Stimulated activated CD4-positive, alpha-beta T cell treated with anti-CD3 and anti-CD28 coated beads, Interleukin-15, amount 100 ng/mL, for 24 hours (primary cell): ENCODE measurements around the gene HIRA.
"Not testable (repeated sequence)": the region's sequence is repeated elsewhere in the genome, so short reads cannot be mapped to it uniquely, and the experiment has no call there.

Experiments used
- DNase-seq: peaks from one replicate; pipeline ENCODE4 v3.0.0-alpha.2; 2020

HIRA gene

DNA sequence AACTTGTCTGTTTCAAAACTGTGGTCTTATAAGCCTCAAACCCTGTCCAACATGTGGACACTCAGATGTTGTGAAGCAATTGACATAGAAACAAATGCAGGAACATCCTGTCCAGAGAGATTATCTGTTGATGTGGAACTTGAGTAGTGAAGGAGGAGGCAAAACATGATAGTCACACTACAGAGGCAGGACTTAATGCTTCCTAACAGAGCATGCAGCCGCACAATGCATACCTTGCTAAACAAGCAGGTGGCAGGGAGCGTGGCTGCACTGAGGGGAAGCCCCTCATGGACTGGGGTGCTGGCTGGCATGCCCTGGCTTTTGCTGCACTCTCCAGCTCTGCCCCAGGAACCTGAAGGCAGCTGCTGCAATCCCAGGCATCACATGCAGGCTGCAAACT, 10.6 kb upstream of the HIRA start:
- no peak for DNase-seq

DNA sequence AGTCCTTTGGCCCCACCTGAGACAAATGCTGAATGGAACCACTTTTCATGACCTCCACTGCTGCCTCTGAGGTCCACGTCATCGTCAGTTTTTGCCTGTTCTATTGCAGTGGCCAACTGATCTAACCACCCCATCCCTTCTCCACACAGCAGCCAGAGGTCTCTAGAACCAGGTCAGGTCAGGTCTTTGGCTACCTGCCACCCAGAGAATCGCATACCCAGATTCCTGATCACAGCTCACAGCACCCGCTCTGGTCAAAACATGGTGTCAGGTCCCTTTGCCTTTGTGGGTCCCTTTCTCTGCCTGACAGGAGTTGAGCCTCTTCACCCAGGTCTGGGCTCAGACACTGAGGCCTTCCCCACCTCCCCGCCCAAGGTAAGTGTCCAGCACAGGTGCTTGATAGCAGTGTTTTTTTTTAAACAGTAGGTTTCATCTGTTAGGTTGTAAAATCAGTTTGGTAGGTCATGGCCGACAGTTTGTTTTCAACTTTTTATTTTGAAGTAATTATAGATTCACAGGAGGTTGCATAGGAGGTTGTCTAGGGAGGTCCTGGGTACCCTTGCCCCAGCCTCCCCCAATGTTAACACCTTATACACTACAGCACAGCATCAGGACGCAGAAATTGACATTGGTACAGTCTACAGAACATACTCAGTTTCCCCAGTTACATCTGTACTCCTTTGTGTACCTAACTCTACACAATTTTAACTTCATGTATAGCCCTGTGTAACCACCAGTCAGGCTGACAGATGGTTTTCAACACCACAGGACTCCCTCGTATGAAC, 9.1 kb upstream of the HIRA start:
- DNase-seq: no peak

DNA sequence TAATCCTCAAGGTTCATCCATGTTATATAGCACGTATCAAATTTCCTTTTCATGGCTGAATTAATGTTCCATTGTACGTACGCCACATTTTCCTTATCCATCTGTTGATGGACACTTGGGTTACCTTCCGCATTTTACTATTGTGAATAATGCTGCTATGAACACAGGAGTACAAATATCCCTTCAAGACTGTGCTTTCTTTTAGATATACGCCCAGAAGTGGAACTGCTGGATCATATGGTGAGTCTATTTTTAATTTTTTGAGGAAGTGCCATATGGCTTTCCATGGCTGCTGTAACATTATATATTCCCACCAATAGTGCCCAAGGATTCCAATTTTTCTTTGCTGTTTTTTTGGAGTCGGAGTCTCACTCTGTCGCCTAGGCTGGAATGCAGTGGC, 6.8 kb upstream of the HIRA start:
- no peak for DNase-seq

DNA sequence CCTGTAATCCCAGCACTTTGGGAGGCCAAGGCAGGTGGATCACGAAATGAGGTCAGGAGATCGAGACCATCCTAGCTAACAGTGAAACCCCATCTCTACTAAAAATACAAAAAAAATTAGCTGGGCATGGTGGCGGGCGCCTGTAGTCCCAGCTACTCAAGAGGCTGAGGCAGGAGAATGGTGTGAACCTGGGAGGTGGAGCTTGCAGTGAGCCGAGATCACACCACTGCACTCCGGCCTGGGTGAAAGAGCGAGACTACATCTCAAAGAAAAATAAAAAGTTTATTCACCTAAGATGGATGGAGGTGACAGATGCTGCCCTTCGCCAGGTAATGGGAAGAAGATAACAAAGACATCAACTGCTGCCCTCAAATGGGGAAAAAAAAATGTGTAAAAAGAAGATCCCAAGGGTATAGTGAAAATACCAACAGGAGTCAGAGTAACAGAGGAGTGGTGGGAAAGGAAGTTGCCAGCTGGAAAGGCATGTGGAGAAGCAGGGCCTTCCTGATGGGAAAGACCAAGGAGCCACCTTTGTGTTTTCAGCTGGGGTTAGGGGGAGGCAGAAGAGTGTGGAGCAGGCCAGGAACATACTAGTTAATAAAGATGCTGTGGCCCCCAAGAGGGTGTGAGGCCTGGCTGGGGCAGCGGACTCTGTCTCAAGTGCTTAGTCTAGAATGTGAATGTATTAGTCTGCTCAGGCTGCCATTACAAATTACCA, 5.1 kb upstream of the HIRA start:
- DNase-seq: not testable (repeated sequence)

DNA sequence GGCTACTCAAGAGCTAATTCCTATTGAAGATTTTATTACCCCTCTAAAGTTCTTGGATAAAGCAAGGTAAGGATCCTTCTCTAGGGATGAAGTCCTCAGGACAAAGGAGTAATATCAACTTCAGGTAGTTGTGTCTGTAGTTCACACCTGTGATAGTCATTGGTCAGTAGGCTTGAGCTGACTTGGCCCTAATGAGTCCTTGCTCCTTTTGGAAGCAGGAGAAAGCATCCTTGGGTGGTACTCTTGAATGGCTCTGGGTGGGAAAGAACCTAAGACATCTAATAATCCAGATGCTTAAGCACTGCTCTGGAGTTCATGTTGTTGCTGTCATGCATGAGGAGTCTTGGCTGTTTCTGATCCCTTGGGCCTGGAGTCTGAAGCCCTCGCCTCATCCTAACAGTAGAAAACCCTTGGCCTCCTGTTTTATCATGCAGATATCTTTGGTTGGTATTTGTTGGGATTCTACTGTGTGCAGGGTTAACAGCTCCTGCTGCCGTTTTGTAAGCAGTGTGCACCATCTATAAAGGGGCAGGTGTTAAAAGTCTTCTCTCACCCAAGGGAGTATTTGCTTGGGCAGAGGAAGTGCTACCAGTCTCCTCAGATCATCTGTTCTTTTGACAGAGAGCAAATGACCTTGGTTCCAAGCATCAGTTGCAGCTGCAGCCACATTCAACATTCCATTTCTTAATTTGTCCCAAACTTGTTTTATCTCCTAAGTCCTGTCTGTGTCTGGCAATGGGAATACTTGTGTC, 3.5 kb upstream of the HIRA start:
- no peak for DNase-seq

DNA sequence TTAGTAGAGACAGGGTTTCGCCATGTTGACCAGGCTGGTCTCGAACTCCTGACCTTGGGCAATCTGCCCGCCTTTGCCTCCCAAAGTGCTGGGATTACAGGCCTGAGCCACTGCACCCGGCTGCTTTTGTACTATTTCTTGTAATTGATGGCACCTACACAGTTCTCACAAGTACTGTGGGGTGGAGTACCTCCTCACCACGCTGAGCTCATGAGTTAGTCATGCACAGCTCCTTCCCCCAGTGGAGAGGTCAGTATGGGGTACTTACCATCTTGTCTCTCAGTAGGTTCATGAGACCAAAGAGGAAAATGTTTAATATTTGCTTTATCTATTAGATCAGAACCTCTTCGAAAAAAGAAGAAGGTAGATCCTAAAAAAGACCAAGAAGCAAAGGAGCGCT, 2.9 kb upstream of the HIRA start:
- DNase-seq: no peak

DNA sequence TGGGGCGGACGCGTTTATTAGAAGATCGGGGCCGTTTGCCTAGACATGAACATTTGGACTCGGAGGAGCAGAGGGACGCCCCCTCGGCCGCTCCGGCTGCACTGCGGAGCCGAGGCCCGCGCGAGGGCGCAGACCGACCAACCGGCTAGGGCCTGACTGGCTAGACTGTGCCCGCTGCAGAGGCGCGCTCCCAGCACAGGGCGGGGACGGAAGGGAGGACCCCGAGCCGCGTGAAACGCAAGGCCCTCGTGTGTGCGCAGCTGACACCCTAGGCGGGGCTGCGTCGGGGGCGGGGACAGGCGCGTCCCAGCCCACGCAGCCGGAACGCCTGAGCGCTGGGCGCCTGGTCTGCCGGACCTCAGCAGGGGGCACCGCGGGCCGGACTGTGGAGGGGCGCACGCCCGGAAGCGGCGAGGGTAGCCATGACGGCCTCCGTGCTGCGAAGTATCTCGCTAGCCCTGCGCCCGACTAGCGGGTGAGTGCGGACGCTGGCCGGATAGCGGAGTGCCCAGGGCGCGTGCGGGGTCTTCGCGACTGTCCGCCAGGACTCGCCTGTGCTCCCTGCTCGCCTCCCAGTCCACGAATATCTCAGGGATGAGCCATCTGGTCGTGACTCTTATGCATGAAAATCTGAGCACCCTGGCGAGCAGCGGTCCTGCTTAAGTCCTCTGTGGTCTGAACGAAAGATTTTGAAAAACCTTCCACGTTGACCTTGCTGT, 759 bp upstream of the HIRA start, which contains the start of gene MRPL40:
Gene MRPL40 (plus strand): TSS at position 413 of the 719 bp plus-strand sequence. CDS start 10 bp downstream, at position 423.
- DNase-seq: peak; percentile 95

DNA sequence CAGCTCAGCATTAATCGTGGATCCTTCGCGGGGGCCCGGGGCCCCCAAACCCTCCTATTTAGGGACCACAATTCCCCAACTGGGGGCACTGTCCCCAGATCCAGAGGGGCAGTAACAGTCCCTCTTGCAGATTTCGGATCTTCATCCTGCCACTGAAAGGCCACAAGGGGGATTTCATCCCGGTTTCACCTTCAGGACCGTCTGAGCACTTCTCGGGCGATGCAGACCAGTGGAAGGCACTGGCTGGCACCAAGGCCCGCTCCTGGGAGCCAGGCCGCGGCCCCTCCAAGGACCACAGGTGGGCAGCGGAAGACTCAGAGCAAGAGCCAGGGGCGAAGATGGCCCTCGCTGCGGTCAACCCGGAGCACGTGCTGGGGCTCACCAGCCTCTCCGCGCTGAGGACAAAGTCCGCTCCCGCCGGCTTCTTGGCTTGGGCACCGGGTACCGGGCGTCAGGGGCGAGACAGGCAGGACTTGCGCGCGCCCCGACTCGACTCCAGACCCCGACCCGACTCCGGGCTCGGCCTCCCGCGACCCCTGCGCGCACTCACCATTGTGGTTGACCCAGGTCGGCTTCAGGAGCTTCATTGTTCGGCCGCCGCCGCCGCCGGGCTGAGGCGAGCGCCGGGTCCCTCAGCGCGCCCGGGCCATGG, 517 bp downstream of the HIRA start:
- peak; percentile 42 for DNase-seq

DNA sequence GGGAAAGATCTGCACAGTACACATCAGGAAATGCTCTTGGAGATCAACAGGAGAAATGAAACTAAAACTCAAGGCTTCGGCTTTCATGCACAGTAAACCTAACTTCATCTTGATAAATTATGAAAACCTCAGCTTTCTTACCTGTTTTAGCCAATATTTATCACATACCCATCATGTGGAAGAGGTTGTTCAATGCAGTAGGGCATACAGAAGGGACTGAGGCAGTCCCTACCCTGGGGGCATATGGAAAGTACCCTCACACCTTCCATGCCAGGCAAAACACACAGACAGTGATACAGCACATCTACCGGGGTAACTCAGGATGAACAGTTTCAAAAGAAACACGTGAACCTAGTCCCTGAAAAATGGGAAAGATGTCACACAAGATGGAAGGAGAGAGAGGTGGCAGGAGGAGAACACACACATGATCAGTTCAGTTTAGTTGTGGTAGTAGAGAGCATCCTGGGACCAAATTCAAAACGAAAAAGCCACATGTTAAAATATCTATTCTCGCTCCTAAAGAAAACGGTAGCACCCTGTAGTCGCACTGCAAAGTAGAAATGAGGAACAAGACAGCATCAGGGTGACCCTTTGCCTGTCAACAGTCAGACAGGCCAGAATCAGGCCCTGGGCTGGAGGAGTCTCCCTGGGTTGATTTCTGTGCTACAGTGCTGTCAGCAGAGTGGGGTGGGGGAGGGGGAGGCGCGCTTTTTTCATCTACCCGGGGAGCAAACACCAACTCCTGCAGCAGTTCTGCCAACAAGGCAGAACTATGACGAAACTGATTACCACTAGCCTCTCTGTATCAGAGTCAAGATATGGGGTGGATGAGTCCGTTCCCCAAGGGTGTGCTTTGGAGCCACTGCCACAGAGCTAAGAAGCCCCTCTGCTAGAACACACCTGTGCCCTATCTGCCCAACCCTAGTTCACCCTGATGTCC, 1.3 kb downstream of the HIRA start:
- DNase-seq: peak; percentile 55

DNA sequence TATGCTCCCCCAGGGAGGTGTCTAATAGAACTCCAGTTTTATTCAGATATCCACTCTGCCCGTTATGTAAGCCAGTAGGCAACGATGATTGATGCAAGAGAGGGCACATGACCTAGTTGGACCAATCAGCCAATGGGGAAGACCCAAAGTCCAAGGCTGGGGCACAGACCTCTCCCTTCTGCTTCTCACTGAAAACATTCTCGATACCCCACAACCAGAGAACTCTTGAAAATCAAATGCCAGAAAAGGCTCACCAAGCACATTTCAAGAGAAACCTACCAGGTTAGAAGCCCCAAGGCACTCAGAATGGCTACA, 7.4 kb downstream of the HIRA start:
- DNase-seq: no peak

DNA sequence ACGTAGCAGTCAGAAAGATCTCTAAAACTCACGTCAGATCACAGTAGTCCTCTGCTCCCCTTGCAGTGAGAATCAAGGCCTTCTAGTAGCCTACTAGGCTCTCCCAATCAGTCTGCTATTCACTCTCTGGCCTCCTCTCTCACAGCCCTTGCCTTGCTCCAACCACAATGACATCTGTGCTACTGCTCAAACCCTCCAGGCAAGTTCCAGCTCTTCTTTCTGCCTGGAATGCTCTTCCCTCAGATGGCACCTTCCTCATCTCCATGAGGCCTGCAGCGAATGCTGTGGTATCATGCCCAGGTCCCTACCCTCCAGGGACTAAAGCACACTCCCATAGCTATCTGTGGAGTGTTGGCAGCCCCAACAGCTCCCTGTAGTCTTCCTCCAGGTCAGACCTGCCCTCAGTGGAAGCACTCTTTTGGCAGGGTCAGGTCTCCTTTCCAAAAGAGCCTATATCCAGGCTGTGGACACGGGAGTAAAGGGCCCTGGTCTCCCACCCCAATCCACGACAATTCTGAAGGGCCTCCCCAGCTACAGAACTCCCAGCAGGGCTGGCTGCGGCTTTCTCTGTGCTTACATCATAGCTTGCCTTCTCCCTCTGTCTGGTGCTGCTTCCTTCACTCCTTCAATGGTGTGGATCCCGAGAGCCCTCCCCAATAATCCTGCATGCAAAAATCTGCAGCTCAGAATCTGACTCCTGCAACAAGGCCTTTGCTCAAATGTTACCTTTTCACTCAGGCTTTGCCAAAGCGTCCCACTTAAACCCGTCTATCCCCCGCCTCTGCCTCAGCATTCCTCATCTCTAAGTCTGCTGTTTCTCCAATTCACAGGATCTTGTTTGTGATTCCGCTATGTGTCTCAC, 8.9 kb downstream of the HIRA start:
- DNase-seq: no peak

DNA sequence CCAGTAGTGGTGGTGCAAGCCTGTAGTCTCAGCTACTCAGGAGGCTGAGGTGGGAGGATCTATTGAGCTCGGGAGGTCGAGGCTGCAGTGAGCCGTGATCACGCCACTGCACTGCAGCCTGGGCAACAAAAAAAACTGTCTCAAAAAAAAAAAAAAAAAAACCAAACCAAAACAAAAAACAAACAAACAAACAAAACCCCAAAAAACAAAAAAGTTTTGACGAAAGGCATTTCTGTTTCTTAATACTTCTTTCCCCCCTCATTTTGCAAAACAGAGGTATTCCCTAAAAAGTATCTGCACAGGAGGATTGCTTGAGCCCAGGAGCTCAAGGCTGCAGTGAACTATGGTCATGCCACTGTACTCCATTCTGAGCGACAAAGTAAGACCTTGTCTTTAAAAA, 11.2 kb downstream of the HIRA start:
- no peak for DNase-seq

DNA sequence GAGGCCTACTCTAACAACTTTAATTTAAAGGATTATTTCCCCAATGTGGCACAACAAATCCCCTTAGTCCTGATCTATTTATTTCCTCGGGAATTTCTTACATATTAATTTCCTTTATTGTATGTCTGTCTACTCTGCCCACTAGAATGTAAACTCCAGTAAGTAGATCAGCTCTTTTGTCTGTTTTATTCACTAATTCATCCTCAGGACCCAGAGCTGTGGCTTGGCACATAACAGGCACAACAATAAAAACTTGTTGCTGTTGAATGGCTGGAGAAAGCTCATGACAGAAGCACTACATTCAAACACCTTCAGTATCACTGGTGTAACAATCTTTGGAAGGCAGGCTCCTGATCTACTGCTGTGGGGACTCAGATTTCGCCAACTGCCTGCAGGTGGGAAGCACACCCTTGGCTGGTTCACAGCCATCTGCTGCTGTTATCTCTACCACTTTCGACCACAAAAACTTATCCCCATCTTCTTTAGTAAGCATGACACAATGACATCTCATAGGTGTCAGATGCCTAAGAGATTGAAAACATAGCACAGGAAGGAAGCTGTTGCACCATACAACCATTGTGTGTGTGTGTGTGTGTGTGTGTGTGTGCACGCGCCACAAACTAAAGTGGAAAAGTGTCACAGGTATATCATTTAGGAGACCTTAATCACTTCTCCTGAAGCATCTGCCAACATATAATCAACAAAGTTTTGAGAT, 11.9 kb downstream of the HIRA start:
- peak; percentile 59 for DNase-seq

DNA sequence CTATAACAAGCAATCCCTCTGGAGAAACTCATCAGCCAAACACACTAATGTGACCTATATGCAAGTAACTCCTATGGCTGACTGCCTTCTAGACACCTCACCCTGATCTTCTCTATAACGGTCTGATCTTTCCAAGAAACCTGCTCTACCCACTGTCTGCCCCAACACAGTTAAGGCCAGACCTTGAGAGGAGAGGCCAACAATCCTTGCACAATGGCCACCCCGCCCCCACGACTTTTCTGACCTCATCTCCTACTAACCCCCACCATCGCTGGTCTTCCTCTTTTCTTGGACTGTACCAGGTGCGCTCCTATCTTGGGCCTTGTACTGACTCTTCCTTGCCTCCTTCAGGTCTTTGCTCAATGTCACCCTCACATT, 12.5 kb downstream of the HIRA start:
- DNase-seq: no peak

DNA sequence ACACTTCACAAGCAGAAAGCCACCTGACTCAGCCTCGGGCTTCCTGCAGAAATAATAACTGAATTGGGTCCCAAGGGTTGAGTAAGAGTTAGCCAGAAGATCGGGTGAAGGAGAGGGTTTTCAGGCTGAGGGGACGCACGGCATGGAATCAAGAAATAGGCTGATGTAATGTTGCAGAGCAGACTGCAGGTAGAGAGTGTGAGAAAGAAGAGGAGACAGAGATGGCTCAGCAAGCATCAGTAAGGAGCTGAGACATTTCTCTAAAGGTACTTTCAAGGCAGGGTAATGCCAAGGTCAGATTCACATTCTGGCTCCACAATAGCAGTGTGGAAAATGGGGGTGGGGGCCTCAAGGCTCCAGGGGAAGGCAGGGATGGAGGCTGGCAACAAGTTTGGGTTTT, 18.6 kb downstream of the HIRA start:
- DNase-seq: no peak

DNA sequence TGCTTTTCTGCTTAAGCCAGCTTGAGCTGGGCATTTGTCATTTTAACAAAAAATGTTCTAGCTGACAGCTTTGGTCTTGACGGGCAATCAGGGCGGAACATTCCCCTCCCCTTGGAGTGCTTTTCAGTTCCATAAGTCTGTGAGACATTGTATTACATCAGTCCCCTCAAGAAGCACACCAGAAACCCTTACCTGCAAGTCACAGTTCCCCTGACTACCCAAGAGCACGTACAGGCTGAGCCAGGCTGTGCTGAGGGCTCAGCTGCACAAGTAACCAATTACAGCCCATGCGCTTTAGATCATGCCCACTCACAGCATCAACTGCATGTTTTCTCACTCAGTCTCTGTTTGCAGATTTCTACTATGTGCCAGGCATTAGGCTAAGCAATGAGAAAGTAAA, 19.1 kb downstream of the HIRA start:
- no peak for DNase-seq

DNA sequence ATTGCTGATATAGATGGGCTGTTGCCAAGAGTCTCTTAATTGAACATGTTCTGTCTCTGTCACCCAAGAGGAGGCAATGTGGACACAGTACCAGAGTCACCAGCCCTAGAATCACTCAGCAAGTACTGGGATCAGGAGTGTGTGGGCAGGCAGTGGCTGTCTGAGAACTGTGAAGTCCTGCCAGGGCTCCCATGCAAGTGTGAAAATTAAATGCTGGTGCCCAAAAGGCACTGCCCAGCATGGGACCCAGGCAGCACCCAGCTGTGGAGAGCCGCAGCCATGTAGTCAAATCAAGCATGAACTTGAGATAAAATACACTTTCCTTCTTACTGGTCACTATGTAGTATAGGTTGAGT, 19.9 kb downstream of the HIRA start:
- no peak for DNase-seq

DNA sequence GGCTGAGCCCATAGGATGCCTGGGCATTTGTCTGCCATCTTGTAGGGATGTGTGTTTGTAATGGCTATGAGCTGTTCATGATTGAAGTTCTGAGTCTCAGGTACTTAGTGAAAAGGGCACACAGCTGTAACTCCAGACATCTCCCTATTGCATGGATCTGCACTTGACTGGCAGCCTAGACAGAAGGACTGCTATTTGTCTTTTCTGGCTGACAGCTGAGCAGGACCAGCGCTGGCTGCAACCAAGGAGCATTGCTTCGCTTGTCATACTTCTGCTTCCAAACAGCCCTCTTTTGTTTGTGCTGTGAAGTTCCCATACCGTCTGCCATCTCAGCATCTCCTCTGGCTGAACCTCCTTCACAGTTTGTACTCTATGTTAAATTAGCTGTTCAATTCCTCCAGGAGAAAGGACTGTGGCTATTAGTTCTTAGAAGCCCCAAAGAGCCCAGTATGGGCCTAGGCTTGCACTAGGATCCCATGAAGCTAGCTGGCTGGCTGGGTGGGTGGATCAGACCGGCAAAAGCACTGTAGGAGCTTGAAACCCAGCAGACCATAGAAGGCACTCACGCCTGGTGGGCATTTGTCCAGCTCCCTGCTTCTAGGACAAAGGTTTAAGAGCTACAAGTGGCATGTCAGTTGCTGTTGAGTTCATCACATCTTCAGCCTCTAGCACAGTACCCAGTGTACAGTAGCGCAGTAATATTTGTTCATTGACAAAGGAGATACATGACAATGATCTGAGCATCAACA, 20.4 kb downstream of the HIRA start:
- no peak for DNase-seq
